Ureter (tissue), 1 donor: ENCODE data around the gene SLC6A15. TPM values are rescaled to one million over a fixed set of nuclear protein-coding genes. Genes with fewer than 3 reads are reported as not detected.

ENCODE experiments used
- DNase-seq: peaks from one replicate; pipeline ENCODE4 v3.0.0-alpha.2; 2020; ENCODE audit warnings: low spot score
- total RNA-seq: library from RNA; stranded (reverse); gene quantifications from one replicate; pipeline ENCODE4 v1.2.4, GENCODE V29; 2023
- donor health status: DM: yes; HTN: yes; CAD: no.

The SLC6A15 gene
- total RNA-seq, 1 donor from 2014 or later, result 0.31 TPM

DNA sequence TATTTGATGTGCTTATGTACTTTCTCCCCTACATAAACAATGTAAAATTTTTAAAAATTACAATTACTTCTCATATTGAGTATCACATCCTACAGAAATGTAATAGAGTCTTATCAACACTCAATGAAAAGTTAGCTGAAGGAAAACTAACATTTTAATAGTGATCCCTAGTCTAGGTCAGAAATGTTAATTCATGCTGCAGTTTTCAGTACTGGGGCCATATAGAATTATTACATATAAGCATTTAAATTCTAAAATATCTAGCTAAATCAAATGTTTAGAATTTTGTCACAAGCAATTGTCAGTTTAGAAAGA lies 37.8 kb downstream of the SLC6A15 start:
- no peak for DNase-seq

DNA sequence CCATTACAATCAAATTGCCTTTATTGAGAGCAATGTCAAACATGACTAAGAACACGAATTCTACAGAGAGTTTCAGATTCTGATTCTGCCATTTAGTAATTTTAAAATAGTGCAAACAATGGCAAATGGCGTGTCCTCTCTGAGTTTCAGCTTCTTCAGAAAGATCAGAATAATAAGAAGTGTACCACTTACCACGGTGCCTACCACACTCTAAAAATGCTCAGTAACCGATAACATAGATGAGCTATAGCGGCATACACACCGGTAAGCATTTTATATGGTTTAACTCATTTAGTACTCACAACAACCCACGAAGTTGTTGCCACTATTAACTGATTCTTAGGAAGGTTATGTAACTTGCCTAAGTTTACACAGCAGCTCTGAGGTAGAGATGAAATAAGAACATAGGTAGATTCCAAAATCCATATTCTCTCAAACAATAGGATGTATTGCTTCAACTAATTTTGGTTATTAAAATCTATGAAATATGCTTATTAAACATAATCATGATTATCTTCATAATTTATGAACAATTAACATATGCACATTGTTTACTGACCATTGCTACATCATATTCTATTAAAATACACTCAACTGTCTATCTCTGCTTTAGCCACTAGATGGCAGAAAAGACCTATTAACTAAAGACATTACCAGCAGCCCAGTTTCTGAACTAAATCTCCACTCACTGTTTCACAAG lies 38.3 kb downstream of the SLC6A15 start:
- no peak for DNase-seq

DNA sequence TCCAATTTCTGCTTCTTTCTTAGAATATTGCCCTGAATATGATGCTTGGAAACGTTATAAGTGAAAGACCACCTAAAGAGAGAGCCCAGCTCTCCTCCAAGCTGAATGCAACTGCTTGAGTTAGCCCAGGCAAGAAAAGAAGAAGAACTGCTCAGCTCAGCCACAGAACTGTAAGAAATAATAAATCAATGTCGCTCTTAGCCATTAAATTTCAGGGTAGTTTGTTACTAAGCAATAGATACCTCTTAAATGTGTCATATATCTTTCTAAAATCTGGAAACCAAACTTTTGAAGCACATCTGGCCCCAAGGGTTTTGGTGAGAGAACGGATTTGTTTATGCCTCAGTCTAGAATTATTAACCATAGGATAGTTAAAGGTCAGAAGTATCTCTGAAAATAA lies 50.4 kb downstream of the SLC6A15 start:
- no peak for DNase-seq

DNA sequence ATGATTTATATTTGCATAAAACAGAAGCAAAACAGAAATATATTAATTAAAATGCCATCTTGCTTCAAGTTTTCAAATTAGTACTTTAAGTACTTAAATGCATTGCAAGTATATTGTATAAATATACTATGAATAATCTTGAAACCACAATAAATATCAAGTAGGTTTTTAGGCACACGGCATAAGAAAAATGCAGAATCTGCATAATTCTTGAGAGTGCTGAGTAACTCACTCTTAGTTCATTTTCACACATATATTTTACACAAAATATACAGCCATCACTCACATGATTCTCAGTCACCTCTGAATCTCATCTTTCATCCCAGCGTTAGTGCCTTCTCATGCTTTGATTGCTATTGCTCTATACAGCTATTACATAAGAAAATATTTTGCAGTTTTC lies 51.9 kb downstream of the SLC6A15 start:
- no peak for DNase-seq

DNA sequence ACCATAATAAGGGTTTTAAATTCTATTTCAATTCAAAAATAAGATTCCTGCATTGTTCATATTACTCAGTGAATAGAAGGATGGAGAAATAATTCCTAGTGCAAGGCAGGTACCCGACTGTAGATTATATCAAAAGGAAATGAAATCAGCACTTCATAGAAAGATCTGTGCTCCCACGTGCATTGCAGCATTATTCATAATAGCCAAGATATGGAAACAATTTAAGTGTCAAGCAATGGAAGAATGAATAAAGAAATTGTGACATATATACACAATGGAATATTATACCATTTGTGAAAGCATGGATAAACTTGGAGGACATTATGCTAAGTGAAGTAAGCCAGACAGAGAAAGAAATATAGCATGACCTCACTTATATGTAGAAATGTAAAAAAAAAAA lies 53.8 kb downstream of the SLC6A15 start:
- DNase-seq, result no peak

DNA sequence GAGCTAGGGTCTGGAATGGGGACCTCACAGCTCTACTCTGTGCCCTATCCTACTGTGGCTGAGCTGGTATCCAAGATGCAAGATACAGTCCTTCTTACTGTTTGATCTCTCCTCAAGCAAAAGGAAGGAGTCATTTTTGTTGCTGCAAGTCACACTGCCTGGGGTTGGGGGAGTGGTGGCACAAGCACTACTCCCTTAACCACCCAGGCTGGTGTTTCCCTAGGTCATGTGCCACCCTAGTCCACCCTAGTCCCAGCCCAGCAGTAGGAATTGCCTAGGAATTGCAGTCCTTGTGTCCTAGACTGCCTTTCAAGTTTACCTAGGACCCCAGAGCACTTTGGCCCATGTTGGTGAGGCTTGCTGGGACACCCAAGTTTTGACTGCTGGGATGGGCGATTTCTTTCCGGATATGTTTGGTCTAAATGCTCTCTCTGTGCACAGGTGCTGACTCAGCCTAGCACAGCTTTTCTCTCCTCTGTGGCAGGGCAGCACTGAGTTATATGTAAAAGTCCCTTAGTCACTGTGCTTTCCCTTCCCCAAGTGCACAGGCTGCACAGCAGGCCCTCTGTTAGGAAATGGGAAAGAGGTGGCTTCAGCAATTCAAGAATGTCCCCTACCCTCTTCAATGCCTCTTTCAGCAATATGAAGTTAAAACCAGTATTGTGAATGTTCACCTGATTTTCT lies 54.9 kb downstream of the SLC6A15 start:
- no peak for DNase-seq

DNA sequence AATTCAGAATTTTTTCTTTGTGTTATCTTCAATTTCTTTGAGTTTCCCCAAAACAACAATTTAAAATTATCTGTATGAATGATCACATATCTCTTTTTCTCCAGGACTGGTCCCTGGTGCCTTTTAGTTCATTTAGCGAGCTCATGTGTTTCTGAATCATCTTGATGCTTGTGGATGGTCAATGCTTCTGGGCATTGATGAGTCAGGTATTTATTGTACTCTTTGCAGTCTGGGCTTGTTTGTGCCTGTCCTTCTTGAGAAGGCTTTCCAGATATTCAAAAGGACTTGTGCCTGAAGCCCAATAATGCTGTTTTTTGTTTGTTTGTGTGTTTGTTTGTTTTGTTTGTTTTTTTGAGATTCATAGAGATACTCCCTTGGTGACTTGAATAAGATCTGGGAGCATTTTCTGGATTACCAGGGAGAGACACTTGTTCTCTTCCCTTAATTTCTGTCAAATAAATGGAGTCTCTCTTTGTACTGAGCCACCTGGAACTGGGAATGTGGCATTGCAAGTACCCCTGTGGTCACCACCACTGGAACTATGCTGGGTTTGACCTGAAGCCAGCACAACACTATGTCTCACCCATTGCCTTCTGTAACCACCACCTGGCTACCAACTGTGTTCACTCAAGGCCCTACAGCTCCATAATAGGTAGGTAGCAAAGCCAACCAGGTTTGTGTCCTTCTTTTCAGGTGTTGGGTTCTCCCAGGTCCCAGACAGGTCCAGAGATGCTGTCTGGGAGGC lies 56.3 kb downstream of the SLC6A15 start:
- DNase-seq, result no peak

DNA sequence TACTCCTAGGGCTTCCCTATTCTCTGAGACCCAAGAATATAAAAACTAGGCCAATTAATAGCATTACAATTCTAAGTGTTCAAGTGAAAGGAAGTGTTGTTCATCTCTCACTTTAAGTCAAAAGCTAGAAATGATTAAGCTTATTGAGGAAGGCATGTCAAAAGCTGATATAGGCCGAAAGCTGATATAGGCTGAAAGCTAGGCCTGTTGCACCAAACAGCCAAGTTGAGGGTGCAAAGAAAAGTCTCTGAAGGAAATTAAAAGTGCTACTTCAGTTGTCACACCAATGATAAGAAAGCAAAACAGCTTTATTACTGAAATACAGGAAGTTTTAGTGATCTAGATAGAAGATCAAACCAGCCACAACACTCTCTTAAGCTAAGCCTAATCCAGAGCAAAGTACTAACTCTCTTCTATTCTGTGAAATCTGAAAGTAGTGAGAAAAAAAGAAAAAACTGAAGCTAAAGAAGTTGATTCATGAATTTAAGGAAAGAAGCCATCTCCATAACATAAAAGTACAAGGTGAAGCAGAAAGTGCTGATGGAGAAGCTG lies 68.9 kb downstream of the SLC6A15 start:
- DNase-seq, result no peak

DNA sequence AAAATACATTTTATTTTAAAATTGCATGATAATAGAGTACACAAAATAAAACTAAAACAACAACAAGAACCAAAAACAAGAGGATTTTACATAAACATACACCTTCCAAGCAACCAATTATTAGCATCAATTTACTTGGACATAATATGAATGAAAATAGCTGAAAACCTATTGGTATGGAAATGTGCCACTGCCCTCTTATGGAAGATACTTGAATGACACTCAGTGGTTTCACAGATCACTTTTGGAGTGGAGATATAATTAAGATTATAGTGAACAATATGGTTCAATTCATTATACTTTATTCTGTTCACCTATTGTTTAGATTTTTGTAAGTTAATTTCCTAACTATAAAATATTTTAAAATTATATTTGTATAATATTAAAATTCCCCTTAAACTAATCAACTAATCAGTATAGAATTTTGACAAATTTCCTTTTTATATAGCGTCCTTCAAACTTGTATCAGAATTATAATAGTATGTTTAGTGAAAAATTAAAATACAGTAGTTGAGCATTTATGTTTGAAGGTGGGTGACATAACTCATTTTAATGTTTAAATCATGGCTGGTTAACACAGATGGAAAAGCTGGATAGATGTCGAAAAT lies 70.1 kb downstream of the SLC6A15 start:
- no peak for DNase-seq

DNA sequence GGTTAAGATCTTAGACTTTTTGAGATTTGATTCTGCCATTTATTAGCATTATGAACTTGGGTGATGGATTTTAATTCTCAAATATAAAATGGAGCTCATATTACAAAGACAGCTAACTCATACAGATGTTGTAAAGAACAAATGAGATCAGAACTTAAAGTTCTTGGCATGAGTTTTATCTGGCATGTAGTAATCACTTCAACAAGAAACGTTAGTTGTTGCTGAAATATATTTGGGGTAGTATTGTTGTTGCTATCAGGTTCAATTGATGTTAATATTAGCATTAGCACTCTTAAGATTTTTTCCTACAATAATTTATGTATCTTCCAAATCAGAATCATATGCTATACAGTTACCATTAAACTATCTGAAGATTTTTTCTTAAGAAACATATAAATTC lies 71.0 kb downstream of the SLC6A15 start:
- no peak for DNase-seq

DNA sequence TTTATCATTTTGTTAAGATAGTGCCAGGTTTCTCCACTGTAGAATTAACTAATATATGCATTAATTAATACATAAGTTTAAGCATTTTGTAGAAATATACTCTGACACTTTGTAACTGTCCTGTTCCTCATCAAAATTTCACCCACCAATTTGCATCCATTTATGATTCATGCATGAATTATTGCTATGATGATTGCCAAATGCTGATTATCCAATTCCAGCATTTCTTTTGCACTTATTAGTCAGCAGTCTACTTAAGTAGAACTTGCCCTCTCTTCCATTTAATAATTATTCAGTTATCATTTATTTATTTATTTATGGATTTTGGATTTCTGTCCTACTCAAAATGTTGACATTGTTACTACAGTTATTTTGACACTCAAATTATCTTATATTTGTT lies 72.2 kb downstream of the SLC6A15 start:
- no peak for DNase-seq

DNA sequence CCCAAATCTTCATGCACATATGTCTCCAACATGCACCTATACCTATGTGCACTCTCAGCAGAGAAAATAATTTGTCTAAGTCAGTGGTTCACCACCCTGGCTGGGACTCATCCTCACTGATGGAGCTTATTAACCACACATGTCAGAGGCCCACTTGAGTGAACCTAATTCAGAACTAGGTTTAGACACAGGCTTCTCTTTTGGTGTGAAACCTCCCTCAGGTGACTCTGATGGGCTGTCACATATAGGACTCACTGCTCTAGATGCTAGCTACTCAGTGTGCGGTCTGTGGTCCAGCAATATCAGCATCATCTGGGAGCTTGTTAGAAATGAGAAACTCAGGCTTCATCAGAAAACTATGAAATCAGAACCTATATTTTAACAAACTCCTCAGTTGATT lies 85.7 kb downstream of the SLC6A15 start:
- DNase-seq, result no peak

DNA sequence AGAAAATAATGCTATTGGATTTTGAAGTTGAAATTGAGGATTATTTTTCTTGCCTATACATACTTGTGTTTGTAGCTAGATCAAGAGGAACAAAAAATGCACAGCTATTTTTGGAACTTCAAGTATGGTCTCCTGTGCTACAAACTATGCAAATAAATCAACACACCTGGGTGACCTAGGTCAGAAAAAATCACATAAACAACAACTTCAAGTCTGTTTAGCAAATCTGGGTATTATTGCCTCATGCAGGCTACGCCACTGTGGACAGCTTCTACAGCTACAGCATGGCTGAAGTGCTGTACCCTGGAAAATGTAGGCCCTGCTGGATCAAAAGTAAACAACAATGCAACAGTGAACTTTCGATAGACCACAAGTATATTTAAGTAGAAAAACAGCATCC lies 87.5 kb downstream of the SLC6A15 start:
- DNase-seq, result no peak

DNA sequence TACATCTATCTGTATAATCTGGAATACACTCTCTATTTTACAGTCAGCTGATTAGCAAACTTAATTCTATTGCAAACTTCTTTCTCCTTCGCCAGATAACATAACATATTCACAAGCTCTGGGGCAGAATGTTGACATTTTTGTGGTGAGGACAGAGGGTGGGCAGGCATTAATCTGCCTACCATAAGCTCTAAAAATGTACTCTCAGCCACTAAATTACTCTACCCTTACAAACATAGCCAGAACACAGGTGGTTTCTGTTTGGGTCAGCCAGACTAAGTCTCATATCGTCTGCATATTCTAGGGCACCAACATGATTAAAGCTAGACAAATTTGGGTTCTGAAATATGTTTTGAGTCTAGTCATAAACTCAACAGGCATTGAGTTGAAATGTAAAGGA lies 90.1 kb downstream of the SLC6A15 start:
- DNase-seq, result no peak

DNA sequence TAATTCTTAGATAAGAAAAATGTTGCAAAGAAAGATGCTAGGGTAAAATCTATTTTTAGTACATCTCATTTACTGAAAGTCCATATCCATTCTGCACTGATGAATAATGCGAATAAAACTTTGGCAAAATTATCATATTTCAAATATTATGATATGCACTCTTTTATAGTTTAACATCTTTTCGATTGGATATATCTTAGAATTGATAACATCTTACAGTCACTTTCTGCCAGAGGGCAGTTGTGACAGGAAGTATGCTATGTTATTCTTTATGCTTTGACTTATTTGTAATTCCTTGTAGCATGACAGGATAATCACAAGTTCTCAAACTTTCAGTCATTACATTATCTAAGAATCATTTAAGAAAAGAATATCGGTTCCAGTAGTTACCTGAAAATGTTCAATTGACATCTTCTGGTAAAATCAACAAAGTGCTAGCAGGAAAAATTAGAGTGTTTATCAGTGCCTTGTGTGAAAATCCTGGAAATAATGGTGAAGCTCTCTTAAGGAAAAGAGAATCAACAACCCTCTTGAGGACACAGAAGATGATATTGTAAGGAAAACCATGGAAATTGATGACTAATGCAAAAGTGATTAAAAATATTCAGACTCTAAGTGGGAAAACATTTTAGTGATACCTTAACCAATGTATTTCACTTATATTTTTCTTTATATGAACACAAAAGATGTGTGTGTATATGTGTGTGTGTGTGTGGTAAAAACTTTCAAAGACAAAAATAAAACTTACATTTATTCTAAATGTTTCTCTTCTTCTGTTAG lies 95.5 kb downstream of the SLC6A15 start:
- DNase-seq, result no peak

DNA sequence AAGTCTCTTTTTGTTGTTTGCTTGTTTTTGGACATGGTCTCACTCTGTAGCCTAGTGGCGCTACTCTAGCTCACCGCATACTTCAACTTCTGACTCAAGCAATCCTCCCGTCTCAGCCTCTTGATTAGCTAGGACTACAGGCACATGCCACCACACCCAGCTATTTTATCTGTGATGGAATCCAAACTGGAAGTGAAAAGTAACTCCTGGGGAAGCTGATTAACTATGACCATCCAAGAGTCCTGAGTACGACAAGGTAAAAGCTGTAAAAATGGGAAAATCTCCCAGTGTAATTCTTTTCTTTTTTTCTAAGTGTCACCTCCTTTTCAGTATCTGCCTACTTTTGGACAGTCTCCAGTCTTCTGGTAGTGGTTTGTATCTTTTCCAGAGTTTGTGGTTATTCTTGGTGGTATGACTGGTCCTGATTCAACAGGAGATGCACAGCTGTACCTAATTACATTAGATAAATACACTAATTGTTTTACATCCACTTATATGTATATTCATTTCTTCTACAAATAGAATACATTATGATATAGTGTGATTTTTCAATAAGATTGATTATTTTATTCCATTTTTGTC lies 97.8 kb downstream of the SLC6A15 start:
- DNase-seq, result no peak

DNA sequence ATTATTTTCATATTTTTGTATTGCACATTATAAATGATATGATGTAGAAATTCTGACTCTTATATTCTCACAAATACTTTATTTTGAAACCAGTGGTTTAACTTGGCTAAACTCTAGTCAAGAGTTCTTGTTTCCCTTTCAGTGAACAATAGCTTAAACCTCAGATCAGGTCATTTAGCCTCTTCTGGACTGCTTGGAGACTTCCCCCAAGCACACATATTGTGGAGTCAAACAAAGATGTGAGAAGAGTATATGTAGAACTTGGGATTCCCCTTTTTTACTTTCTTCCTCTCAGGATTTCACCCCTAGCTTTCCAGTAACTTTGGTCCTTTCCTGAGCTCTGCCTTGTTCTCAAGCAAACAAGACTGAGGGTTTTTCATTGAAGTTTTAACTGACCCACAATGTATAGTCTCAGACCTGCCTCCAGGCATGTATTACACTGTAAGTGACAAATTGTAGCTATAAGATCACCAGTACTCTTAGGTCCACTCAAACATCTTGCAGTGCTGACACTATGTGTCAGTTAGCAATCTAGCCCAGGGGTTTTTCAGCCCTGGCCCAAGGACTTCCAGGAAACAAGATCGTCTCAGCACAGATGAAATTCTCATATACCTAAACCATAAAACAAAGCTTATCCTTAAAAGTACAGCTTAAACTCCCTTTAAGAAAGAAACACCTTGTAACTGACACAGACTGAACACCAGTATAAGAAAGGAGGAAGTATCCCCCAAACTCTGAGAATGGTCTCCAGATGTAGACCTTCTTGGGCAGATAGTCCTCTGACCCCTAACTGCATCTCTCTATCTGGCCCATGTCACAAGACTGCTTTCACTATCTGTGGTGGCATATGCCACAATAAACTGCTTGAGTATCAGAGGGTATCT lies 98.6 kb downstream of the SLC6A15 start:
- no peak for DNase-seq

DNA sequence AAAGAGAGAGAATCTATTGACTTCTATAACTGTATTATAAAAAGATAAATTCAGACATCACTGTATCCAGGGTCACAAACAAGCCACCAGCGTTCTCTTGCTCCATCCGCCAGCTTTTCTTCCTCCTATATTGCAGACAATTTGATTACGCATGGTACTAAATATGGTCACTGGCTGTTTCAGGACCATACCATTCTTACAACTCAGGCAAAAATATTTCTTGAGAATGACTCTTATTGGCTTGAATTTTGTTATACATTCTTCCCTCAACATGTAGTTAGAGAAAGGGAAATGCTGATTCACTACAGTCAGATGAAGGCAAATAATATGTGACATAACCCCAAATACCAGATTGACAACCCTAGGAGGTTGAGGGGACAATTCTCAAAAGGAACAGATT lies 101.3 kb downstream of the SLC6A15 start:
- no peak for DNase-seq

DNA sequence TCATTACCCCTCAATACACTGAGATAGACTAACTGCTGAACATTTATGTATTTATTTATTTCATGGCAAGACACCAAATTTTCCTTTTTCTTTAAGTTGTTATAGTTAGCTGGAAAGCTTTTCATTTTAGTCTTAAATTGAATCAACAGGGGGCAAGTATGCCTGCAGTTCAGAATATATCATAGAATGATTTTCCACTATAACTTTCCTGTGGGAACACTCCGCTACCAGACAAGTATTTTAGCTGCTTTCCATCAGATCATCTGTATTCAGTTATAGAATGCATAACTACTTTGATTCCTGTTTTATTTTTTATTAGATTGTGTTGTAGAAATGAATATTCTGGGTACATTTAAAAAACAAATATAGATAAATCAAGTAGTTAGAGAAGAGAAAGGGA lies 102.0 kb downstream of the SLC6A15 start:
- DNase-seq, result no peak
